ENCODE measurements around the gene WDR46. TPM values are rescaled to one million over a fixed set of nuclear protein-coding genes. Genes with fewer than 3 reads are reported as not detected.
A peak's percentile ranks its signal among the peaks of the same experiment; 100 is the strongest.

The WDR46 gene
- total RNA-seq, 1 experiment from 2014 or later = 99.2 TPM

DNA sequence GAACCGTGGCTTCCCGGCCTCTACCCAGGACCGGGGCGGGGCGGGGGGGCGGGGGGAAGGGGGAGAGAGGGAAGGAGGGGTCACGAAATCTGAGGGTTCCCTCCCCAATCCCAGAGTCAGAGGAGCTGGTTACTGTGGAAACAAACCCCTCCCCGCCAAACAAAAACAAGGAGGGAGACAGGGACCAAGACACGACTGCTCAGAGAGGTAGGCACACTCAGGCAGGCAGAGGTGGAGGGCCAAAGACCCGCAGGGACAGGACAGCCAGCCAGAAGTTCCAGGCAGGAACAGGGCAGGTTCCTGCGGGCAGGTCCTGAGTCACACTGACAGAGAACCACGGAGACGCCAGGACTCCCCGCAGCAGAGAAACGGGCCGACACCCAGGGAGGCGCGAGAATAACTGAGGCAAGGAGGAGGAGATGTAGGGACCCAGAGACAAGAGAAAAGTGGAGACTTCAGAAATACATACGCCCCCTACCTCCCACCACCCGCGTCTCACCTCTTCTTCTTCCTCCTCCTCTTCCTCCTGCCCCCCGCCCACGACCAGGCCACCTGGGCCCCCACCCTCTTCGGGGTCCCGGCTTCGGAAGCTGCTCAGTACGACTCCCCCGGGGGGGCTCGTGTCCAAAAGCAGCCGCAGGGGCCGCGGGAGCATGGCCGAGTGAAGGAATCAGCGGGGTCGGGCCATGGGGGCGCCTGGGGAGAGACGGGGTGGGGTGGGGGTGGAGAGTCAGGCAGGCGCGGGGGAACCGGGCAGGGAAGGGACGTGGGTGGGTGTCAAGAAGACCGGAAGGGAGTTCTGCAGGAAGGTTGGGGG lies 9.1 kb upstream of the WDR46 start:
- H3K79me1 ChIP-seq (ENCODE audit: insufficient read depth, low read depth, low read length, poor library complexity, severe bottlenecking) = no peaks in the 10 kb centered on the region
- Mint-ChIP-seq H3K27ac (peak overlapping the region; percentile 96 to 99 (median 96); a peak in 6 of 7 replicates), H3K4me3 (peak overlapping the region; percentile 98 to 100), H3K4me1 (peaks cover 12 to 20% of the 10 kb centered on the region in 2 experiments), H3K36me3 (ENCODE audit: insufficient read depth in 1 of 3, low read depth in 3 of 3) (peaks cover 10 to 27% (median 25%) of the 10 kb centered on the region in 3 experiments), H3K9me3 (no peaks in the 10 kb centered on the region), H3K27me3 (ENCODE audit: low read depth) (no peaks in the 10 kb centered on the region)
- no peaks in the 10 kb centered on the region for H3K9me3 ChIP-seq (ENCODE audit: control insufficient read depth, low read depth, low read length)
- H3T11ph ChIP-seq (ENCODE audit: low read length) = no peak overlapping the region
- H3K4me1 ChIP-seq (ENCODE audit: insufficient read depth, low read length) = no peaks in the 10 kb centered on the region
- H3K27ac ChIP-seq (ENCODE audit: insufficient read length, low read depth, low read length) = no peak overlapping the region
- no peak overlapping the region for H2AK5ac ChIP-seq (ENCODE audit: insufficient read length, low read length)
- H3K56ac ChIP-seq (ENCODE audit: insufficient read length, low read depth, low read length) = no peak overlapping the region
- H3K4ac ChIP-seq (ENCODE audit: low read depth, low read length) = no peak overlapping the region
- peak overlapping the region; percentile 90 for H3K4me2 ChIP-seq (ENCODE audit: insufficient read depth, insufficient read length, low read length)
- H4K8ac ChIP-seq (replicated peaks; ENCODE audit: insufficient read length, low read depth, low read length) = no peak overlapping the region
- H3K27me3 ChIP-seq (ENCODE audit: insufficient read depth, low read length) = no peaks in the 10 kb centered on the region
- H3K9ac ChIP-seq (ENCODE audit: extremely low read depth, insufficient read length, low read length) = no peak overlapping the region
- H2BK15ac ChIP-seq (ENCODE audit: low read depth, low read length) = no peak overlapping the region
- no peak overlapping the region for H2BK12ac ChIP-seq (ENCODE audit: insufficient read length, low read depth, low read length)
- whole genome bisulfite sequencing (ENCODE audit: extremely low coverage, insufficient read length, low lambda C conversion rate) = no CpG with 5 or more reads among the region's 42 CpGs
- TF ChIP-seq, protein P1, sequence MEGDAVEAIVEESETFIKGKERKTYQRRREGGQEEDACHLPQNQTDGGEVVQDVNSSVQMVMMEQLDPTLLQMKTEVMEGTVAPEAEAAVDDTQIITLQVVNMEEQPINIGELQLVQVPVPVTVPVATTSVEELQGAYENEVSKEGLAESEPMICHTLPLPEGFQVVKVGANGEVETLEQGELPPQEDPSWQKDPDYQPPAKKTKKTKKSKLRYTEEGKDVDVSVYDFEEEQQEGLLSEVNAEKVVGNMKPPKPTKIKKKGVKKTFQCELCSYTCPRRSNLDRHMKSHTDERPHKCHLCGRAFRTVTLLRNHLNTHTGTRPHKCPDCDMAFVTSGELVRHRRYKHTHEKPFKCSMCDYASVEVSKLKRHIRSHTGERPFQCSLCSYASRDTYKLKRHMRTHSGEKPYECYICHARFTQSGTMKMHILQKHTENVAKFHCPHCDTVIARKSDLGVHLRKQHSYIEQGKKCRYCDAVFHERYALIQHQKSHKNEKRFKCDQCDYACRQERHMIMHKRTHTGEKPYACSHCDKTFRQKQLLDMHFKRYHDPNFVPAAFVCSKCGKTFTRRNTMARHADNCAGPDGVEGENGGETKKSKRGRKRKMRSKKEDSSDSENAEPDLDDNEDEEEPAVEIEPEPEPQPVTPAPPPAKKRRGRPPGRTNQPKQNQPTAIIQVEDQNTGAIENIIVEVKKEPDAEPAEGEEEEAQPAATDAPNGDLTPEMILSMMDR (conservative IDR thresholded peaks at IDR 0.05) = no peak; the same call in 2 of the 3 replicates
- no peaks in the 10 kb centered on the region for H4K20me1 ChIP-seq (ENCODE audit: control insufficient read depth, insufficient read depth, insufficient read length)
- H2BK120ac ChIP-seq (ENCODE audit: low read depth, low read length, poor library complexity, severe bottlenecking) = no peak overlapping the region
- no peak overlapping the region for H4K5ac ChIP-seq (ENCODE audit: insufficient read length, low read depth, low read length)
- no peak overlapping the region for H3K23ac ChIP-seq (ENCODE audit: insufficient read length, low read depth, low read length)
- peaks cover 3% of the 10 kb centered on the region; the same call in 1 of the 2 replicates for H3K79me2 ChIP-seq (ENCODE audit: insufficient read depth, low read length)
- H2BK5ac ChIP-seq (ENCODE audit: insufficient read length, low read length) = no peak overlapping the region
- H3K14ac ChIP-seq (ENCODE audit: insufficient read depth, low read length) = no peak overlapping the region
- H2AFZ ChIP-seq (ENCODE audit: low read length) = no peak overlapping the region
- no peak overlapping the region for H2BK20ac ChIP-seq (ENCODE audit: low read depth, low read length, poor library complexity, severe bottlenecking)
- no peak overlapping the region for H4K91ac ChIP-seq (ENCODE audit: insufficient read length, low read depth, low read length)
- peaks cover 22% of the 10 kb centered on the region for H3K23me2 ChIP-seq (ENCODE audit: insufficient read length, low read depth, low read length, poor library complexity, severe bottlenecking)
- no peak overlapping the region for H3K18ac ChIP-seq (ENCODE audit: insufficient read length, low read depth, low read length)
- DNase-seq = peak; percentile 91

Measured in H9 (cell line).